ENCODE measurements around the gene NMUR1. TPM values are rescaled to one million over a fixed set of nuclear protein-coding genes. Genes with fewer than 3 reads are reported as not detected.
A peak's percentile ranks its signal among the peaks of the same experiment; 100 is the strongest.

The NMUR1 gene
- polyA plus RNA-seq, 1 donor, result 1.8 TPM

DNA sequence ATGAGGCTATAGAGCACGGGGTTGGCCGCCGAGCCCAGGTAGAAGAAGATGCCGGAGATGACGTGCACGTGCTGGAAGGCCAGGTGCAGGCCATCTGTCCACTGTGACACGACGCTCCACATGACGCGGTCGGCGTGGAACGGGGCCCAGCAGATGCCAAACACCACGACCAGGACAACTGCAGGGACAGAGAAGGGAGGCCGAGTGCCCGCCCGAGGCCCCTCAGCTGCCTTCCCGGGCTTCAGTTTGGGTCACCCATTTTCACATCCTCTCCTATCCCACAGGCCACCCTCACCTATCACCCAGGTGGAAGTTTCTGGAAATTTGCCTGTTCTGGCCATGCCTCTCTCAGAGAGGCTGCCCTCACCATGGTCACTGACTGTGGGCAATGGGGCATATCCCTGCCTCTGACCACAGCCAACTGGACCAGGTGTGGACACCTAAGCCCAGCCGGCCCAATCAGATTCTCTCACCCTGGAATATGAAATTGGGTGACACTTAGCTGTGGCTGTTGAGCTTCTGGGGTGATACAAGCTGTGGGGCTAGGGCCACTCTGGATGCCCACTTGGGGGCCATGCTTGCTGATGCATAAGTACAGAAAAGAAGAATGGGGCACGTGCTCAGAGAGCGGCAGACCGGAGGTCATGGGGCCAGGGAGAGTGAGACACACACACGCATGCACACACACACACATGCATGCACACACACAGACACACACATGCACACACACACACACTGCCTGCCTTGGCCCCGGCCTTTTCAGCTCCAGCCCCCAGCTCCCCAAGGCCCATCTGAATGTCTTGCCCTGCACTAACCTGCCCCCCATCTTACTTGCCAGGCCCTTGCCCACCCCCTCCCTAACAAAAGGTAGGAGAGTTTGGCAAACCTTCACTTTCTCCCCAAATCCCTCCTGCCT is 4.7 kb downstream of the NMUR1 start:
- no peak for DNase-seq
- WGBS (ENCODE audit: insufficient coverage, low lambda C conversion rate), result no CpG with 5 or more reads among the region's 24 CpGs

DNA sequence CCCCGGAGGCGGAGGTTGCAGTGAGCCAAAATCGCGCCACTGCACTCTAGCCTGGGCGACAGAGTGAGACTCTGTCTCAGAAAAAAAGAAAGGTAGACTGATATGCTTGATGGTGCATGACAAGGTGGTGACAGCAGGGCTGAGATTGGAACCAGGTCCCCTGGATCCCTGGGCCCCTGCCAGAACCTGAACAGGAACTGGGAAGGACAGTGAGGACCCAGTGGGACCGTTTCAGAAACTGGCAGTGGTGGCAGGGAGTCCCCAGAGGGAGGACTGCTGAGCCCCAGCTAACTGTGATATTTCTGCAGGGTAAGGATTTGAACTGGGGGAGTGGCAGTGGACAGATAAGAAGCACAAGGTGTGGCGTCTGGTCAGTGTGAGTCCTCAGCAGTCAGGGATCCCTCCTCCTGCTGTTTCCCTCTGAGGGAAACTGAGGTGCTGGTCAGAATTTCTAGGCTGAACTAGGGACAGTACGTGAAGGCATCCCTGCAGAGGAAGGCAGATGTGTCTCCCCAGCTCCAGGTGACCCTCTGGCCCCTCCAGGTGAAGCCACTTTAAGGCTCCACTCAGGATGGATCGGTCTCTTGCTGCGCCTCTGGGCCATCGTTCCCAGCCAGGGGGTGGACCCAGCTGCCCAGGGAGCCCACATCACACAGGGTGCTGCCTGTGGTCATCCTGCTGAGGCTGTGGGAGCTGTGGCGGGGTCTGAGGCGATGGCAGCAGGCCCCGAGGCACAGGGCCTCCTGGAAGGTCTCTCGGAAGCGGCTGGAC is 5.6 kb downstream of the NMUR1 start:
- no peak for DNase-seq
- Histone ChIP-seq H3K27me3 (ENCODE audit: control insufficient read depth, insufficient read depth, low read length) (peaks cover 3% of the 10 kb centered on the region), H3K36me3 (ENCODE audit: control insufficient read depth, insufficient read depth, low read length) (no peaks in the 10 kb centered on the region), H3K9me3 (ENCODE audit: control insufficient read depth, low read depth, low read length) (no peaks in the 10 kb centered on the region), H3K27ac (ENCODE audit: low read length) (no peak overlapping the region), H3K4me3 (ENCODE audit: low read length) (no peak overlapping the region), H3K4me1 (ENCODE audit: control insufficient read depth, insufficient read depth, low read length) (no peaks in the 10 kb centered on the region)
- WGBS (ENCODE audit: insufficient coverage, low lambda C conversion rate), result no CpG with 5 or more reads among the region's 16 CpGs

More for the DNA sequence above, 4.7 kb downstream of the NMUR1 start:
- Histone ChIP-seq H3K36me3 (ENCODE audit: control insufficient read depth, insufficient read depth, low read length) (no peaks in the 10 kb centered on the region), H3K4me1 (ENCODE audit: control insufficient read depth, insufficient read depth, low read length) (peaks cover 1% of the 10 kb centered on the region), H3K27me3 (ENCODE audit: control insufficient read depth, insufficient read depth, low read length) (peaks cover 10% of the 10 kb centered on the region), H3K4me3 (ENCODE audit: low read length) (no peak overlapping the region), H3K27ac (ENCODE audit: low read length) (no peak overlapping the region), H3K9me3 (ENCODE audit: control insufficient read depth, low read depth, low read length) (no peaks in the 10 kb centered on the region)

- no peak for DNase-seq
- Histone ChIP-seq H3K4me3 (ENCODE audit: low read length) (no peak overlapping the region), H3K27me3 (ENCODE audit: control insufficient read depth, insufficient read depth, low read length) (no peaks in the 10 kb centered on the region), H3K4me1 (ENCODE audit: control insufficient read depth, insufficient read depth, low read length) (no peaks in the 10 kb centered on the region), H3K9me3 (ENCODE audit: control insufficient read depth, low read depth, low read length) (no peaks in the 10 kb centered on the region), H3K27ac (ENCODE audit: low read length) (no peak overlapping the region), H3K36me3 (ENCODE audit: control insufficient read depth, insufficient read depth, low read length) (no peaks in the 10 kb centered on the region)
- WGBS (ENCODE audit: insufficient coverage, low lambda C conversion rate), result 73% methylated on average over 2 of the region's 11 CpGs
Observed at GRCh38 chr2:231523451-231524285, 6.6 kb downstream of the NMUR1 start.

DNA sequence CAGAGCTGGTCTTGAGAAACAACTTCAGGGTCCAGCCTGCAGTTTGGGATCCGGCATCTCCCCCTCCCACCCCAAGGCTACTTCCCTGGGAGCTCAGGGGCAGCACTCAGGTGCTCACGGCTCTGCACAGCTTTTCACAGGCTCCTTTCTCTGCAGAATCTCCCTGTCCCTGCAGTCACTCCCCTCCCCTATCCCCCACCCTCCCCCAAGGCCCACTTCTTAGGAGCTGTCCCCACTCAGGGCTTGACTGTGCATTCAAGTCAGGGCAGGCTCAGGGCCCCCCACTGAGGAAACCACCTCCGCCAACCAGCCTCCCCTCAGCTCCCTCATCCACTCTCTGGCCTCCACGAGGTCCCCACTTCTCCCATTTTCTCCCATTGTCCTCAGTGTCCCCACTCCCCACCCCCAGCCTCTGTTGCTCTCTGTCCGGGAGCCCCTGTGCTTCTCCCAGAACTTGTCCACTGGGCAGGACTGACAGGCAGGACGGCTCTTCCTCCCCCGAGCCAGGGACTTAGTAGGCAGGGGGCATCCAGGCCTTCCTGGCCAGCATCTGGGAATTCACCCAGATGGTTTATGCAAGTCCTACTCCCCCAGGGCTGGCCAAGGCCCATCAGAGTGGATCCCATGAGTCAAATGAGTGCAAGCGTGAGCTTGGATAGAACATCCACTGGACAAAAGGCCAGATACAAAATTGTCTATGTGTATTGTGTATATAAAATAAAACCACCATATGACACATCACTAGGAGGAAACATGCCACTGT is 7.6 kb downstream of the NMUR1 start:
- DNase-seq, result no peak
- H3K9me3 ChIP-seq (ENCODE audit: control insufficient read depth, low read depth, low read length), result no peaks in the 10 kb centered on the region
- no peaks in the 10 kb centered on the region for H3K4me1 ChIP-seq (ENCODE audit: control insufficient read depth, insufficient read depth, low read length)
- H3K36me3 ChIP-seq (ENCODE audit: control insufficient read depth, insufficient read depth, low read length), result no peaks in the 10 kb centered on the region
- no peaks in the 10 kb centered on the region for H3K27me3 ChIP-seq (ENCODE audit: control insufficient read depth, insufficient read depth, low read length)
- no CpG with 5 or more reads among the region's 8 CpGs for WGBS (ENCODE audit: insufficient coverage, low lambda C conversion rate)
- H3K27ac ChIP-seq (ENCODE audit: low read length), result no peak overlapping the region
- no peak overlapping the region for H3K4me3 ChIP-seq (ENCODE audit: low read length)

DNA sequence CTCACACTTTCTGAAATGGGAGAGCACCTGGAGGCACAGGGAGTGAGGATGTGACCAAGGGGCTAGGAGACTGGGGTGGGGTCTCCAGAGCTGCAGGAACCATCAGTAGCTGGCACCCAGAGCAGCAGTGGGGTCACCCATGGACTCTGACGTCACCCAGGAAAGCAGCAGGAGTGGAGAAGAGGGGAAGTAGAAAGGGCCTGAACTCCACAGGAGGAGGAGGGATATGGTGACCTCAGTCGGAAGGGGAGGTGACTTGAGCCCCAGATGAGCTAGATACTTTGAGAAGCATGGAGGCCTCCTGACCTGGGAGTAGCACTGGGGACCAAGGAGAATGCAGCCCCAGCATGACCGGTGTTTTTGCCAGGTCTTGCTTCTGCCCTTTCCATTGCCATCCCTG is 8.8 kb downstream of the NMUR1 start:
- H3K27me3 ChIP-seq (ENCODE audit: control insufficient read depth, insufficient read depth, low read length), result no peaks in the 10 kb centered on the region
- no peaks in the 10 kb centered on the region for H3K4me1 ChIP-seq (ENCODE audit: control insufficient read depth, insufficient read depth, low read length)
- no peak overlapping the region for H3K27ac ChIP-seq (ENCODE audit: low read length)
- WGBS (ENCODE audit: insufficient coverage, low lambda C conversion rate), result no CpG with 5 or more reads among the region's 3 CpGs
- H3K36me3 ChIP-seq (ENCODE audit: control insufficient read depth, insufficient read depth, low read length), result no peaks in the 10 kb centered on the region
- no peak overlapping the region for H3K4me3 ChIP-seq (ENCODE audit: low read length)
- no peaks in the 10 kb centered on the region for H3K9me3 ChIP-seq (ENCODE audit: control insufficient read depth, low read depth, low read length)
- no peak for DNase-seq

DNA sequence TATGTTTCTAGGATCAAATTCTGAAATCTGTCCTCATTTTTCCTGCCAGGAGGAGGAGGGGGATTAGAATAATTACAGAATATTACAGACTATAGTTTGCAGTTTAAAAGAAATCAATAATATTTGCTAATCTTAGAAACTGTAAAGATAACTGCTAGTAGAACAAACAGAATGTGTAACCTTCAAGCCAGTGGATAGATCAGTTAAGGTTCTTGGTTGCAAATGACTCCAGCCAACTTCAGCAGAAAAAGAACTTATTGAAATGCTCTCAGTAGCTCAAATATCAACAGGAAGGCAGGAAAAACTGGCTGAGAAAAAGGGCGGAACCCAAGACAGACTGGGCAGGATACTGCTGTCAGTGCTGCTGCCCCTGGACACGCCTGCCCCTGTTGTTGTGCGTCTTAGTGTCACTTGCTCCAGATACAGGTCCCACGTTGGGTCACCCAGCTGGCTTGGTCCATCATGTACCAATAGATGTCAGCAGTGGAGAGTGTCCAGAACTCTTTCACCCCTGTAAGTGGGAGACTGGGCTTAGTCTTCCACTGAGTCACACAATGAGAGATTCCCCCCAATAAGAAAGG is 10.2 kb downstream of the NMUR1 start:
- Histone ChIP-seq H3K27ac (ENCODE audit: low read length) (no peak overlapping the region), H3K4me3 (ENCODE audit: low read length) (no peak overlapping the region), H3K9me3 (ENCODE audit: control insufficient read depth, low read depth, low read length) (no peaks in the 10 kb centered on the region), H3K27me3 (ENCODE audit: control insufficient read depth, insufficient read depth, low read length) (no peaks in the 10 kb centered on the region), H3K36me3 (ENCODE audit: control insufficient read depth, insufficient read depth, low read length) (no peaks in the 10 kb centered on the region), H3K4me1 (ENCODE audit: control insufficient read depth, insufficient read depth, low read length) (no peaks in the 10 kb centered on the region)
- WGBS (ENCODE audit: insufficient coverage, low lambda C conversion rate), result no CpG with 5 or more reads among the region's 4 CpGs
- no peak for DNase-seq

DNA sequence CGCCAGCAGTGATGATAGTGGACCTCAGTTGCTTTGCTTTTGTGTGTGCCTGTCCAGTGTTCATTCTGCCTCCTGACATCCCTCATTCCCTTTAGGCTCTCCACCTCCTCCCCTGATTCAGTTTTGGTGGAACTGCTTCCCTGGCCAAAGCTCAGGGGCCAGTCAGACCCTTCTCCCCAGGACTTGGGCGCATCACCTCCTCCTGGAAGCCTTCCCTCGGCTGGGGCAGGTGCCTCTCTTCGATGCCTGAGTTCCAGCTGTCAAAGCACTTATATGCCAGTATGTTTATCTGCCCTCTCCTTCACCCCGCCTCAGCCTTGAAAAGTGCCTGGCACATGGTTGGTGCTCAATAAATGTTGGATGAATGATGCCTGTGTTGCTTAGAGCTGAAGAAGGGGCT is 11.5 kb downstream of the NMUR1 start:
- Histone ChIP-seq H3K4me3 (ENCODE audit: low read length) (no peak overlapping the region), H3K4me1 (ENCODE audit: control insufficient read depth, insufficient read depth, low read length) (no peaks in the 10 kb centered on the region), H3K27ac (ENCODE audit: low read length) (no peak overlapping the region), H3K27me3 (ENCODE audit: control insufficient read depth, insufficient read depth, low read length) (no peaks in the 10 kb centered on the region), H3K36me3 (ENCODE audit: control insufficient read depth, insufficient read depth, low read length) (no peaks in the 10 kb centered on the region), H3K9me3 (ENCODE audit: control insufficient read depth, low read depth, low read length) (no peaks in the 10 kb centered on the region)
- WGBS (ENCODE audit: insufficient coverage, low lambda C conversion rate), result no CpG with 5 or more reads among the region's 5 CpGs
- no peak for DNase-seq

GRCh38 chr2:231515603-231516002 is 14.6 kb downstream of the NMUR1 start:
- Histone ChIP-seq H3K27me3 (ENCODE audit: control insufficient read depth, insufficient read depth, low read length) (no peaks in the 10 kb centered on the region), H3K27ac (ENCODE audit: low read length) (no peak overlapping the region), H3K4me1 (ENCODE audit: control insufficient read depth, insufficient read depth, low read length) (no peaks in the 10 kb centered on the region), H3K9me3 (ENCODE audit: control insufficient read depth, low read depth, low read length) (no peaks in the 10 kb centered on the region), H3K36me3 (ENCODE audit: control insufficient read depth, insufficient read depth, low read length) (no peaks in the 10 kb centered on the region), H3K4me3 (ENCODE audit: low read length) (no peak overlapping the region)
- 100% methylated on average over 1 of the region's 4 CpGs for WGBS (ENCODE audit: insufficient coverage, low lambda C conversion rate)
- no peak for DNase-seq

DNA sequence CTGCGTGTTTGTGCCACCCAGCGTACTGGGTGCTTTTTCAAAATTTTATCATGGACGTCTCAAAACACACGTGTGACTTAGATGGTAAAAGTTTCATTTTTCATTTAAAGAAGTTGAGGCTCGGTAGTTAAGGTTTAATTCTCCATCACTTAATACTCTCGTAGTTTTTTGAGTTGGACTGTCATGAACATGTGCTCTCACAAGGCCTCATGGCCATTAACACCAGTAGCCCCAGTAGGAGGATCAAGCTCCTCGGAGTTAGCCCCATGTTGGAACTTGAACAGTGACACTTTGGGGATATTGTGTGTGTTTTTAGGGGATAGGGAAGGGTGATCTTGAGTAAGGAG is 15.3 kb downstream of the NMUR1 start:
- no peaks in the 10 kb centered on the region for H3K4me1 ChIP-seq (ENCODE audit: control insufficient read depth, insufficient read depth, low read length)
- H3K36me3 ChIP-seq (ENCODE audit: control insufficient read depth, insufficient read depth, low read length), result no peaks in the 10 kb centered on the region
- no CpG with 5 or more reads among the region's 7 CpGs for WGBS (ENCODE audit: insufficient coverage, low lambda C conversion rate)
- DNase-seq, result no peak
- no peak overlapping the region for H3K27ac ChIP-seq (ENCODE audit: low read length)
- H3K9me3 ChIP-seq (ENCODE audit: control insufficient read depth, low read depth, low read length), result no peaks in the 10 kb centered on the region
- peak overlapping the region; percentile 82 for H3K4me3 ChIP-seq (ENCODE audit: low read length)
- H3K27me3 ChIP-seq (ENCODE audit: control insufficient read depth, insufficient read depth, low read length), result no peaks in the 10 kb centered on the region
